GM12874 (cell line): ENCODE measurements around the gene BOD1L1.

ENCODE experiments used
- TF ChIP-seq, protein P1 (sequence below): IDR thresholded peaks from 2 replicates; pipeline ENCODE4 v1.5.1; 2011; ENCODE audit warnings: low read depth, mild to moderate bottlenecking, control low read depth, low read length, moderate library complexity; ENCODE audit not compliant: insufficient read depth

The BOD1L1 gene

GRCh38 chr4:13541176-13541604, 86.3 kb downstream of the BOD1L1 start:
- TF ChIP-seq, protein P1, sequence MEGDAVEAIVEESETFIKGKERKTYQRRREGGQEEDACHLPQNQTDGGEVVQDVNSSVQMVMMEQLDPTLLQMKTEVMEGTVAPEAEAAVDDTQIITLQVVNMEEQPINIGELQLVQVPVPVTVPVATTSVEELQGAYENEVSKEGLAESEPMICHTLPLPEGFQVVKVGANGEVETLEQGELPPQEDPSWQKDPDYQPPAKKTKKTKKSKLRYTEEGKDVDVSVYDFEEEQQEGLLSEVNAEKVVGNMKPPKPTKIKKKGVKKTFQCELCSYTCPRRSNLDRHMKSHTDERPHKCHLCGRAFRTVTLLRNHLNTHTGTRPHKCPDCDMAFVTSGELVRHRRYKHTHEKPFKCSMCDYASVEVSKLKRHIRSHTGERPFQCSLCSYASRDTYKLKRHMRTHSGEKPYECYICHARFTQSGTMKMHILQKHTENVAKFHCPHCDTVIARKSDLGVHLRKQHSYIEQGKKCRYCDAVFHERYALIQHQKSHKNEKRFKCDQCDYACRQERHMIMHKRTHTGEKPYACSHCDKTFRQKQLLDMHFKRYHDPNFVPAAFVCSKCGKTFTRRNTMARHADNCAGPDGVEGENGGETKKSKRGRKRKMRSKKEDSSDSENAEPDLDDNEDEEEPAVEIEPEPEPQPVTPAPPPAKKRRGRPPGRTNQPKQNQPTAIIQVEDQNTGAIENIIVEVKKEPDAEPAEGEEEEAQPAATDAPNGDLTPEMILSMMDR = no peak

DNA sequence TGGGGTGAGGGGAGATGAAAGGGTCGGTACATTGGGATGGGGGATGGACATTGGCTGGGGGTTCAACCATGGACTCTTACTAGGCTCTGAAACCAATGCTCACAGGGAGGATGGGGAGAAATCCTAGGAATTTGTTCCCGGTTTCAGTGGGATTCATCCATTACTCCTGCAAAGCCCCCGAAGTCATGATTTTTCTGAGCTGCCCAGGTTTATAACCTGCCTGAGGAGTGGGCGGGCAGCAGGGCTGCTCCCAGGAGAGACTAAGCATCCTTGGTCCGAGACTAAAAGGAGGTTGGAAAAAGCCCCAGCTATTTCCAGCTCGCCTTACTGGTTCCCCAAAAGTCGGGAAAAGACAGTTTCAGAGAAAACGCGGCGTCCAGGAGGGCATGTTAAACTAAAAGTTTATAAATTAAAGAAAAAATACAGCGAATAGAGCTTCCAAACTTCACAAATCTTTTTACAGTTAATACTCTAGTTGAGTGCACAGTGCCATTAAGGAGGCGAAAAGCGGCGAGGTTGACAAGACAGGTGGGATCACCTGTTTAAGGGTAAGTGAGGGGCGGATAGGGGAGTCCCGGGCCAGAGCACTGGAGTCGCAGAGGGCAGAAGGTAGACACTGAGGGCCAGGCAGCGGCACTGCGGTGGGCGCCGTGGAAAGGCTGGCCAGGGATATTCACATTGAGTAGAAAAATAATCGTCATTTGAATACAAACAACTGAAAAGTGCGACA, 86.9 kb downstream of the BOD1L1 start:
- TF ChIP-seq, protein P1 = no peak

DNA sequence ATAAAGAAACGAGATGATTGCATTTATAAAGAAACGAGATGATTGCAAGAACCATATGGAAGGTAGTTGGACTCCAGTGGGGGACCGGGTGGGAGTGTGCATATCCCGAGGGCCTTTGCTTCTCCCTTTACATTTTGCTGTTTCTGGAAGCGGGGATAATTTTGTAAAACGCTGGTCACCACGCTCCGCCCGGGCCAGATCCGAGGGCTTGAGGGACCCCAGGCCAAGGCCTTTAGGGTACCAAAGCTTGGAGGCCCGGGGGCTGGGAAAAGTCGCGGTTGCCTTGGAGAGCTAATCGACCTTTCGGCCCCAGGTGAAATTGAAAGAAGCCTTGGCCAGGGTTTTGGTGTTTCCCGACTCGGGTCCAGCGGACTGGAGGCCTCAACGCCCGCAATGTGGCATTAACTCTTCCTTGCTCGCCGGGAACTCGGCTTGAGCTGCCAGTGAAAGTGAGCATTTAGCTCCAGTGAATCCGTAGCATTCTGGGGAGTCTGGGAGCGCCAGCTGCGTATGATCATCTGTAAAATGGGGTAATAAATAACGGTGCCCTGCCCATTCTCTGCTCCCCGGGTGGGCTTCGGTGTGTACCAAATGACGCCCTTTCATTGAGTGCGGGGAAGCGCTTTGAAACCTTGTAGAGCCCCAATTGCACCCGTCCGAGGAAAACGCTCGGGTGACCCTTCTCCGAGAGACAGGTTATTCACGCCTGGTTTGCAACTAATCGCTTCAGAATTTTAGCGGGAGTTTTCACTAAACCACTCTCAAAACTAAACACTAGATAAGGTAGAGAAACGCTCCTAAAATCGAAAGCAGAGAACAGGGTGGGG, 87.7 kb downstream of the BOD1L1 start:
- TF ChIP-seq, protein P1 = no peak

GRCh38 chr4:13539047-13539618, 88.4 kb downstream of the BOD1L1 start:
- TF ChIP-seq, protein P1 = no peak

DNA sequence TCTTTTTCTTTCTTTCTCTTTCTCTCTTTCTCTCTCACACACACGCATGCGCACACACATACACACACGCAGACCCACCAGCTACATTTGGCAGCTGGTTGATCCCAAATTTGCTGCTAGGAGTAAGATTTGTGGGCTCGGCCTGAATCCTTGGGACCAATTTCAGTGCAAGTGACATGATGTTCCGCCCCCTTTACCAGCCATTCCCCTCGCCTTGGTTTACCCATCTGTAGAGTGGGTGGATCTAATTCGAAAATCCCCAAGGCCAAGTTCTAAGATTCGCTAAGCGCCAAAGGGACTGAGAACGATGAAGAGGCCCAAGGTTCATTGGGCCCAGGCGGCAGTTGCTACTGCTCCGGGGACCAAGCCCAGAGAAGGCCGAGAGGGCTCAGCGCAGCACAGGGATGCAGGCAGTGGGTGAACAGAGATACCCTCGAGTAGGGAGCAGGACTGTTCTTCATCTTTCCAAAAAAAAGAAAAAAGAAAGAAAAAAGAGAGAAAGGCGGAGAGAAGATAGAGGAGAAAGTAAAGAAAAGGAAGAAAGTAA, 89.0 kb downstream of the BOD1L1 start:
- TF ChIP-seq, protein P1 = no peak

DNA sequence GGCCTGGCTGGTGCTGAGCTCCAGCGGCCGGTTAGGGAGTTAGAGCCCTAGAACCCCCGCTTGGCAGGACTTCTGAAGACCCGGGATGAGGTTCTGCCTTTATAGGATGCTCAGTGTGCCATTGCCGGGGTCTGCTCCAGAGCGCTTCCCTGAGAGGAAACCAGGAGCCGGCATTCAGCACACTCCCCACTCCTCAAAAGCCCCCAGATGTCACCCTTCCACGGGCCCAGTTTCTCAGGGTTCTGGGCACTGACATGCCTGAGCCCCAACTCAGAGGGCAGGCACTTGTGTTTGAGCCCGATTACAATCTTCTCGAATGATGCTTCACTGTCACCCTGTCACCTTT, 89.7 kb downstream of the BOD1L1 start:
- TF ChIP-seq, protein P1 = no peak
